ENCODE results near the gene CACNA1C.

The CACNA1C gene

GRCh38 chr12:2609020-2609419, 556.2 kb downstream of the CACNA1C start:
- Histone ChIP-seq H3K79me2 (ENCODE audit: insufficient read depth, low read length) (no peaks in the 10 kb centered on the region), H3K9ac (ENCODE audit: low read depth, low read length) (no peak overlapping the region), H3K4me1 (ENCODE audit: insufficient read depth, low read length) (no peaks in the 10 kb centered on the region), H4K20me1 (ENCODE audit: insufficient read depth, low read length) (no peaks in the 10 kb centered on the region; the same call in 1 of the 2 replicates), H3K9me3 (ENCODE audit: insufficient read depth, low read length, severe bottlenecking) (no peaks in the 10 kb centered on the region), H3K4me3 (ENCODE audit: low read depth in 1 of 2, low read length in 2 of 2) (no peak overlapping the region), H3K27ac (ENCODE audit: low read length) (no peak overlapping the region), H3K4me2 (ENCODE audit: insufficient read depth, low read length) (no peak overlapping the region), H2AFZ (ENCODE audit: low read depth, low read length) (no peak overlapping the region), H3K27me3 (ENCODE audit: insufficient read depth, low read length, poor library complexity) (peaks cover 16% of the 10 kb centered on the region), H3K36me3 (ENCODE audit: insufficient read depth, low read length) (no peaks in the 10 kb centered on the region)
- TF ChIP-seq, protein P1, sequence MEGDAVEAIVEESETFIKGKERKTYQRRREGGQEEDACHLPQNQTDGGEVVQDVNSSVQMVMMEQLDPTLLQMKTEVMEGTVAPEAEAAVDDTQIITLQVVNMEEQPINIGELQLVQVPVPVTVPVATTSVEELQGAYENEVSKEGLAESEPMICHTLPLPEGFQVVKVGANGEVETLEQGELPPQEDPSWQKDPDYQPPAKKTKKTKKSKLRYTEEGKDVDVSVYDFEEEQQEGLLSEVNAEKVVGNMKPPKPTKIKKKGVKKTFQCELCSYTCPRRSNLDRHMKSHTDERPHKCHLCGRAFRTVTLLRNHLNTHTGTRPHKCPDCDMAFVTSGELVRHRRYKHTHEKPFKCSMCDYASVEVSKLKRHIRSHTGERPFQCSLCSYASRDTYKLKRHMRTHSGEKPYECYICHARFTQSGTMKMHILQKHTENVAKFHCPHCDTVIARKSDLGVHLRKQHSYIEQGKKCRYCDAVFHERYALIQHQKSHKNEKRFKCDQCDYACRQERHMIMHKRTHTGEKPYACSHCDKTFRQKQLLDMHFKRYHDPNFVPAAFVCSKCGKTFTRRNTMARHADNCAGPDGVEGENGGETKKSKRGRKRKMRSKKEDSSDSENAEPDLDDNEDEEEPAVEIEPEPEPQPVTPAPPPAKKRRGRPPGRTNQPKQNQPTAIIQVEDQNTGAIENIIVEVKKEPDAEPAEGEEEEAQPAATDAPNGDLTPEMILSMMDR (IDR thresholded peaks at IDR 0.05; ENCODE audit: borderline replicate concordance, extremely low read depth, low read length, poor library complexity, severe bottlenecking), result no peak
- no peak for ATAC-seq (ENCODE audit: insufficient read depth, low read depth)
- no peak for DNase-seq

DNA sequence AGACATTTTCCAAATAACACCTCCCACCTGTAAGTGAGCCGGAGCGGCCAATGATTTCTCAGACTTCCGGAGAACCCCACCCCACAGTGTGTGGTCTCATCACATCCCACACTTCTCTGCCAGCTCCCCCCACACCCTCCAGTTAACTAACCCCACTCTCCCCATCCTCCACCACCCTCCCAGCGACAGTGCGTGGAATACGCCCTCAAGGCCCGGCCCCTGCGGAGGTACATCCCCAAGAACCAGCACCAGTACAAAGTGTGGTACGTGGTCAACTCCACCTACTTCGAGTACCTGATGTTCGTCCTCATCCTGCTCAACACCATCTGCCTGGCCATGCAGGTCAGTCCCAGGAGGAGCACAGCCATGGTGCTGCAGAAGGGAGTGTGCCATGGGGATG, 557.6 kb downstream of the CACNA1C start:
- Histone ChIP-seq H3K9ac (ENCODE audit: low read depth, low read length) (no peak overlapping the region), H3K27ac (ENCODE audit: low read length) (no peak overlapping the region), H3K36me3 (ENCODE audit: insufficient read depth, low read length) (no peaks in the 10 kb centered on the region), H2AFZ (ENCODE audit: low read depth, low read length) (no peak overlapping the region), H4K20me1 (ENCODE audit: insufficient read depth, low read length) (no peaks in the 10 kb centered on the region; the same call in 1 of the 2 replicates), H3K4me2 (ENCODE audit: insufficient read depth, low read length) (no peak overlapping the region), H3K79me2 (ENCODE audit: insufficient read depth, low read length) (no peaks in the 10 kb centered on the region), H3K9me3 (ENCODE audit: insufficient read depth, low read length, severe bottlenecking) (no peaks in the 10 kb centered on the region), H3K4me1 (ENCODE audit: insufficient read depth, low read length) (no peaks in the 10 kb centered on the region), H3K27me3 (ENCODE audit: insufficient read depth, low read length, poor library complexity) (peaks cover 16% of the 10 kb centered on the region), H3K4me3 (ENCODE audit: low read depth in 1 of 2, low read length in 2 of 2) (no peak overlapping the region)
- no peak for DNase-seq
- no peak for ATAC-seq (ENCODE audit: insufficient read depth, low read depth)
- no peak for TF ChIP-seq EZH2 (IDR thresholded peaks at IDR 0.05; ENCODE audit: borderline replicate concordance, low read depth, low read length, severe bottlenecking)
- TF ChIP-seq, protein P1 (IDR thresholded peaks at IDR 0.05; ENCODE audit: borderline replicate concordance, extremely low read depth, low read length, poor library complexity, severe bottlenecking), result no peak

DNA sequence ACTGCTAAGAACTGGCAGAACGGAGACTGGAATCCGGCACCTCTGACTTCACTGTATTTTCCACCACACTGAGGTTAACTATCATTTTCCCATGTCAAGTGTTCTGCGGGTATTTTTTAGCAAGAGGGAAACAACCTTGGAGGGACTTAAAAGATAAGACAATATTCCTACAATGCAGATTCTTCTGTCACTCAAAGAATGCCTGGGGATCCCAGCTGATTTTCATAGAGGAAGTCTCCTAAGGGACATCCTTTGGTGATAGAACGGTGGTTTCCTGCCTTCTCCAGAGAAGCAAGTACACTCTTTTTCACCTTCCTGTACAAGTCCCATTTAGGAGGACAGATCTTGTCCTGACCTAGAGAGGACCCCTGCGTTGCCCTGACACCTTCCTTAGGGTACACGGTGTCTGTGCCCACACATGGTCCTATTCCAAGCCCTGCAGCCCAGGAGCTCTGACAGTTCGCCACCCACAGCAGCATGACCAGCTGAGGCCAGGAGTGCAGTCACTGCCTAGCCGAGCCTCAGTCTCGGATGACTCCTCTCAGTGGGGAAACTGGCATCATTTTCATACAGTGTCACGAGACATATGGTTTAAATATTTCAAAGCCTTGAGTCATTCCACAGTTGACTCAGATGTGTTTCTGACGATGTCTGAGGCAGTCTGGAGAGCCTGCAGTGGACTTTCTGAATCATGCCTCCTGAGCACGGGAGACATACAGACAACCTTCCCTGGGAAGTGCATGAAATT, 560.7 kb downstream of the CACNA1C start:
- no peaks in the 10 kb centered on the region for H3K36me3 ChIP-seq (ENCODE audit: insufficient read depth, low read length)
- no peak for ATAC-seq (ENCODE audit: insufficient read depth, low read depth)
- no peak overlapping the region for H3K9ac ChIP-seq (ENCODE audit: low read depth, low read length)
- H3K4me2 ChIP-seq (ENCODE audit: insufficient read depth, low read length), result no peak overlapping the region
- H3K4me1 ChIP-seq (ENCODE audit: insufficient read depth, low read length), result no peaks in the 10 kb centered on the region
- no peaks in the 10 kb centered on the region for H3K9me3 ChIP-seq (ENCODE audit: insufficient read depth, low read length, severe bottlenecking)
- H3K79me2 ChIP-seq (ENCODE audit: insufficient read depth, low read length), result no peaks in the 10 kb centered on the region
- TF ChIP-seq, protein P1 (IDR thresholded peaks at IDR 0.05; ENCODE audit: borderline replicate concordance, extremely low read depth, low read length, poor library complexity, severe bottlenecking), result no peak
- TF ChIP-seq EZH2 (IDR thresholded peaks at IDR 0.05; ENCODE audit: borderline replicate concordance, low read depth, low read length, severe bottlenecking), result no peak
- H4K20me1 ChIP-seq (ENCODE audit: insufficient read depth, low read length), result no peaks in the 10 kb centered on the region; the same call in 1 of the 2 replicates
- no peak for DNase-seq
- no peak overlapping the region for H2AFZ ChIP-seq (ENCODE audit: low read depth, low read length)
- no peak overlapping the region for H3K4me3 ChIP-seq (ENCODE audit: low read depth in 1 of 2, low read length in 2 of 2)
- H3K27me3 ChIP-seq (ENCODE audit: insufficient read depth, low read length, poor library complexity), result peaks cover 10% of the 10 kb centered on the region
- no peak overlapping the region for H3K27ac ChIP-seq (ENCODE audit: low read length)

Measured in DND-41 (cell line).